Parathyroid adenoma (tissue), 2 donors: Measurements from ENCODE around the gene AACS.

Experiments used
- H2AFZ ChIP-seq: fragments of 300-600 bp; sonication (generic); one replicate; pipeline ENCODE4 v1.7.0; 2017; ENCODE audit warnings: antibody characterized with exemption, mild to moderate bottlenecking
- H3K27ac ChIP-seq: fragments of 300-600 bp; sonication (generic); one replicate; pipeline ENCODE4 v1.7.0; 2017
- H3K27me3 ChIP-seq: fragments of 300-600 bp; sonication (generic); one replicate; pipeline ENCODE4 v1.7.0; 2017; ENCODE audit warnings: low read length; ENCODE audit not compliant: control insufficient read depth, insufficient read depth
- H3K36me3 ChIP-seq: fragments of 300-600 bp; sonication (generic); one replicate; pipeline ENCODE4 v1.7.0; 2017; ENCODE audit warnings: low read length; ENCODE audit not compliant: control insufficient read depth, insufficient read depth
- H3K4me1 ChIP-seq: fragments of 300-600 bp; sonication (generic); one replicate; pipeline ENCODE4 v1.7.0; 2017; ENCODE audit warnings: control low read depth
- H3K4me2 ChIP-seq: fragments of 300-600 bp; sonication (generic); one replicate; pipeline ENCODE4 v1.7.0; 2017; ENCODE audit warnings: low read length
- H3K4me3 ChIP-seq: fragments of 300-600 bp; sonication (generic); one replicate; pipeline ENCODE4 v1.7.0; 2017; ENCODE audit warnings: low read depth, low read length
- H3K79me2 ChIP-seq: fragments of 300-600 bp; sonication (generic); one replicate; pipeline ENCODE4 v1.7.0; 2017; ENCODE audit warnings: control low read depth
- H3K9ac ChIP-seq: fragments of 300-600 bp; sonication (generic); one replicate; pipeline ENCODE4 v1.7.0; 2017; ENCODE audit warnings: mild to moderate bottlenecking
- H3K9me3 ChIP-seq: fragments of 300-600 bp; sonication (generic); one replicate; pipeline ENCODE4 v1.7.0; 2017; ENCODE audit warnings: low read length; ENCODE audit not compliant: control insufficient read depth
- CTCF ChIP-seq: fragments of 300-600 bp; sonication (generic); IDR thresholded peaks from one replicate; pipeline ENCODE4 v1.7.0; 2017; ENCODE audit warnings: antibody characterized with exemption, mild to moderate bottlenecking
- donor health status: primary hyperparathyroidism.

AACS gene

GRCh38 chr12:125065021-125065918 is at the start of gene AACS:
TSS of gene AACS (plus strand) at chr12:125065435. CDS start at chr12:125065585, 150 bp downstream.
- Histone ChIP-seq H3K4me3 (peak within 1 kb of the TSS; percentile 70), H3K4me1 (no peaks in the 10 kb centered on the region), H3K9me3 (no peaks in the 10 kb centered on the region), H3K36me3 (no peaks in the 10 kb centered on the region), H3K79me2 (peaks cover 2% of the 10 kb centered on the region), H3K27me3 (no peaks in the 10 kb centered on the region), H2AFZ (peak within 1 kb of the TSS; percentile 94), H3K27ac (no peak within 1 kb of the TSS), H3K9ac (peak within 1 kb of the TSS; percentile 81), H3K4me2 (peak within 1 kb of the TSS; percentile 84)
- TF ChIP-seq CTCF, result no peak

- H2AFZ ChIP-seq, result no peak overlapping the region
- no peaks in the 10 kb centered on the region for H3K79me2 ChIP-seq
- no peaks in the 10 kb centered on the region for H3K4me1 ChIP-seq
- H3K4me3 ChIP-seq, result no peak overlapping the region
- TF ChIP-seq CTCF, result no peak
- no peak overlapping the region for H3K9ac ChIP-seq
- no peak overlapping the region for H3K27ac ChIP-seq
- no peaks in the 10 kb centered on the region for H3K27me3 ChIP-seq
- H3K36me3 ChIP-seq, result no peaks in the 10 kb centered on the region
- no peak overlapping the region for H3K4me2 ChIP-seq
- H3K9me3 ChIP-seq, result no peaks in the 10 kb centered on the region
Measured at GRCh38 chr12:125015680-125016310, 49.4 kb upstream of the AACS start.

- no peak for TF ChIP-seq CTCF
- H3K4me3 ChIP-seq, result no peak overlapping the region
Measured at GRCh38 chr12:125017801-125018200, 47.4 kb upstream of the AACS start.

GRCh38 chr12:125018356-125018755 is 46.9 kb upstream of the AACS start:
- no peak overlapping the region for H3K9ac ChIP-seq
- H3K4me2 ChIP-seq, result no peak overlapping the region
- no peaks in the 10 kb centered on the region for H3K4me1 ChIP-seq
- no peaks in the 10 kb centered on the region for H3K9me3 ChIP-seq
- H3K36me3 ChIP-seq, result no peaks in the 10 kb centered on the region
- H3K27ac ChIP-seq, result no peak overlapping the region
- H3K79me2 ChIP-seq, result no peaks in the 10 kb centered on the region
- TF ChIP-seq CTCF, result no peak
- H2AFZ ChIP-seq, result no peak overlapping the region
- H3K4me3 ChIP-seq, result no peak overlapping the region
- no peaks in the 10 kb centered on the region for H3K27me3 ChIP-seq

More at GRCh38 chr12:125017801-125018200, 47.4 kb upstream of the AACS start:
- no peaks in the 10 kb centered on the region for H3K4me1 ChIP-seq
- no peaks in the 10 kb centered on the region for H3K79me2 ChIP-seq
- H3K9me3 ChIP-seq, result no peaks in the 10 kb centered on the region
- no peak overlapping the region for H3K9ac ChIP-seq
- no peaks in the 10 kb centered on the region for H3K27me3 ChIP-seq
- no peak overlapping the region for H3K4me2 ChIP-seq
- no peaks in the 10 kb centered on the region for H3K36me3 ChIP-seq
- H3K27ac ChIP-seq, result no peak overlapping the region
- H2AFZ ChIP-seq, result no peak overlapping the region
